ENCODE measurements around the gene SGK1.

Gene SGK1

GRCh38 chr6:134317471-134318131, at the start of gene SGK1:
Gene SGK1, minus strand, starts transcription at chr6:134318112. Its CDS starts 652 bp downstream, at chr6:134317460.
- peak within 1 kb of the TSS; percentile 10 for H3K27ac Mint-ChIP-seq
- peaks cover 12% of the 10 kb centered on the region for H3K36me3 Mint-ChIP-seq (ENCODE audit: low read depth)
- peaks cover 12% of the 10 kb centered on the region for H3K9me3 Mint-ChIP-seq
- peaks cover 40% of the 10 kb centered on the region for H3K27me3 Mint-ChIP-seq (ENCODE audit: low read depth)
- peaks cover 26% of the 10 kb centered on the region for H3K4me1 Mint-ChIP-seq (ENCODE audit: low read depth)
- peak within 1 kb of the TSS; percentile 85 for H3K4me3 Mint-ChIP-seq

- H3K4me3 Mint-ChIP-seq: no peak overlapping the region
- peaks cover 2% of the 10 kb centered on the region for H3K9me3 Mint-ChIP-seq
- H3K27ac Mint-ChIP-seq: no peak overlapping the region
Observed at GRCh38 chr6:134363323-134364039, 45.6 kb upstream of the SGK1 start.

GRCh38 chr6:134361011-134361410, 43.1 kb upstream of the SGK1 start:
- Mint-ChIP-seq H3K36me3 (ENCODE audit: low read depth) (peaks cover 6% of the 10 kb centered on the region), H3K27ac (no peak overlapping the region), H3K27me3 (ENCODE audit: low read depth) (no peaks in the 10 kb centered on the region), H3K4me1 (ENCODE audit: low read depth) (peaks cover 11% of the 10 kb centered on the region), H3K9me3 (peaks cover 7% of the 10 kb centered on the region), H3K4me3 (no peak overlapping the region)

More at GRCh38 chr6:134363323-134364039, 45.6 kb upstream of the SGK1 start:
- Mint-ChIP-seq H3K36me3 (ENCODE audit: low read depth) (no peaks in the 10 kb centered on the region), H3K27me3 (ENCODE audit: low read depth) (no peaks in the 10 kb centered on the region), H3K4me1 (ENCODE audit: low read depth) (peaks cover 8% of the 10 kb centered on the region)

- peaks cover 9% of the 10 kb centered on the region for H3K9me3 Mint-ChIP-seq
- H3K27ac Mint-ChIP-seq: no peak overlapping the region
- H3K4me3 Mint-ChIP-seq: no peak overlapping the region
- no peaks in the 10 kb centered on the region for H3K27me3 Mint-ChIP-seq (ENCODE audit: low read depth)
- H3K36me3 Mint-ChIP-seq (ENCODE audit: low read depth): peaks cover 10% of the 10 kb centered on the region
- peaks cover 11% of the 10 kb centered on the region for H3K4me1 Mint-ChIP-seq (ENCODE audit: low read depth)
Observed at GRCh38 chr6:134359302-134359701, 41.4 kb upstream of the SGK1 start.

- Mint-ChIP-seq H3K27ac (no peak overlapping the region), H3K27me3 (ENCODE audit: low read depth) (no peaks in the 10 kb centered on the region), H3K4me1 (ENCODE audit: low read depth) (peaks cover 18% of the 10 kb centered on the region), H3K9me3 (peaks cover 9% of the 10 kb centered on the region), H3K36me3 (ENCODE audit: low read depth) (peaks cover 11% of the 10 kb centered on the region), H3K4me3 (no peak overlapping the region)
Observed at GRCh38 chr6:134358320-134358719, 40.4 kb upstream of the SGK1 start.

GRCh38 chr6:134357022-134357487, 39.1 kb upstream of the SGK1 start:
- Mint-ChIP-seq H3K27ac (no peak overlapping the region), H3K9me3 (peaks cover 9% of the 10 kb centered on the region), H3K4me1 (ENCODE audit: low read depth) (peaks cover 31% of the 10 kb centered on the region), H3K27me3 (ENCODE audit: low read depth) (no peaks in the 10 kb centered on the region), H3K4me3 (no peak overlapping the region), H3K36me3 (ENCODE audit: low read depth) (peaks cover 11% of the 10 kb centered on the region)

GRCh38 chr6:134356405-134356804, 38.5 kb upstream of the SGK1 start:
- no peak overlapping the region for H3K4me3 Mint-ChIP-seq
- peaks cover 37% of the 10 kb centered on the region for H3K4me1 Mint-ChIP-seq (ENCODE audit: low read depth)
- peaks cover 9% of the 10 kb centered on the region for H3K9me3 Mint-ChIP-seq
- no peak overlapping the region for H3K27ac Mint-ChIP-seq
- H3K36me3 Mint-ChIP-seq (ENCODE audit: low read depth): peaks cover 11% of the 10 kb centered on the region
- H3K27me3 Mint-ChIP-seq (ENCODE audit: low read depth): no peaks in the 10 kb centered on the region

- no peaks in the 10 kb centered on the region for H3K27me3 Mint-ChIP-seq (ENCODE audit: low read depth)
- H3K27ac Mint-ChIP-seq: peak overlapping the region; percentile 98
- H3K4me1 Mint-ChIP-seq (ENCODE audit: low read depth): peaks cover 29% of the 10 kb centered on the region
- H3K9me3 Mint-ChIP-seq: peaks cover 4% of the 10 kb centered on the region
- peaks cover 8% of the 10 kb centered on the region for H3K36me3 Mint-ChIP-seq (ENCODE audit: low read depth)
- H3K4me3 Mint-ChIP-seq: peak overlapping the region; percentile 63
Observed at GRCh38 chr6:134352786-134353480, 35.0 kb upstream of the SGK1 start.

GRCh38 chr6:134351615-134352474, 33.9 kb upstream of the SGK1 start:
- H3K27me3 Mint-ChIP-seq (ENCODE audit: low read depth): no peaks in the 10 kb centered on the region
- peak overlapping the region; percentile 98 for H3K27ac Mint-ChIP-seq
- H3K9me3 Mint-ChIP-seq: peaks cover 4% of the 10 kb centered on the region
- H3K36me3 Mint-ChIP-seq (ENCODE audit: low read depth): peaks cover 8% of the 10 kb centered on the region
- H3K4me3 Mint-ChIP-seq: peak overlapping the region; percentile 63
- H3K4me1 Mint-ChIP-seq (ENCODE audit: low read depth): peaks cover 29% of the 10 kb centered on the region

GRCh38 chr6:134347885-134348805, 30.2 kb upstream of the SGK1 start:
- no peaks in the 10 kb centered on the region for H3K36me3 Mint-ChIP-seq (ENCODE audit: low read depth)
- no peak overlapping the region for H3K4me3 Mint-ChIP-seq
- no peak overlapping the region for H3K27ac Mint-ChIP-seq
- H3K27me3 Mint-ChIP-seq (ENCODE audit: low read depth): no peaks in the 10 kb centered on the region
- no peaks in the 10 kb centered on the region for H3K9me3 Mint-ChIP-seq
- peaks cover 24% of the 10 kb centered on the region for H3K4me1 Mint-ChIP-seq (ENCODE audit: low read depth)

- no peaks in the 10 kb centered on the region for H3K9me3 Mint-ChIP-seq
Observed at GRCh38 chr6:134346932-134347545, 29.1 kb upstream of the SGK1 start.

GRCh38 chr6:134345789-134346188, 27.9 kb upstream of the SGK1 start:
- Mint-ChIP-seq H3K27me3 (ENCODE audit: low read depth) (no peaks in the 10 kb centered on the region), H3K9me3 (no peaks in the 10 kb centered on the region), H3K4me1 (ENCODE audit: low read depth) (peaks cover 4% of the 10 kb centered on the region), H3K4me3 (no peak overlapping the region), H3K27ac (no peak overlapping the region), H3K36me3 (ENCODE audit: low read depth) (no peaks in the 10 kb centered on the region)

More at GRCh38 chr6:134346932-134347545, 29.1 kb upstream of the SGK1 start:
- Mint-ChIP-seq H3K4me3 (no peak overlapping the region), H3K27ac (no peak overlapping the region), H3K4me1 (ENCODE audit: low read depth) (peaks cover 13% of the 10 kb centered on the region), H3K36me3 (ENCODE audit: low read depth) (no peaks in the 10 kb centered on the region), H3K27me3 (ENCODE audit: low read depth) (no peaks in the 10 kb centered on the region)

- no peak overlapping the region for H3K4me3 Mint-ChIP-seq
- H3K27ac Mint-ChIP-seq: no peak overlapping the region
- peaks cover 9% of the 10 kb centered on the region for H3K4me1 Mint-ChIP-seq (ENCODE audit: low read depth)
- no peaks in the 10 kb centered on the region for H3K27me3 Mint-ChIP-seq (ENCODE audit: low read depth)
- H3K36me3 Mint-ChIP-seq (ENCODE audit: low read depth): no peaks in the 10 kb centered on the region
- H3K9me3 Mint-ChIP-seq: no peaks in the 10 kb centered on the region
Observed at GRCh38 chr6:134343066-134343465, 25.2 kb upstream of the SGK1 start.

Measured in T-helper 1 cell treated with Interleukin-12 subunit alpha and Interleukin-12 subunit beta and Interleukin-4 antibody, amounts not matched to agents 30 μg/mL and 1 μg/mL, for 36 hours (primary cell).